NCI-H2081 treated with DMSO at 0.1 percent for 48 hours (cell line): ENCODE results near the gene FOXO3.
"Not testable (repeated sequence)": the region's sequence is repeated elsewhere in the genome, so short reads cannot be mapped to it uniquely, and the experiment has no call there.

Source experiments
- DNase-seq: peaks from one replicate; lab custom pipeline; 2025; lab: John Stamatoyannopoulos, UW

Gene FOXO3

DNA sequence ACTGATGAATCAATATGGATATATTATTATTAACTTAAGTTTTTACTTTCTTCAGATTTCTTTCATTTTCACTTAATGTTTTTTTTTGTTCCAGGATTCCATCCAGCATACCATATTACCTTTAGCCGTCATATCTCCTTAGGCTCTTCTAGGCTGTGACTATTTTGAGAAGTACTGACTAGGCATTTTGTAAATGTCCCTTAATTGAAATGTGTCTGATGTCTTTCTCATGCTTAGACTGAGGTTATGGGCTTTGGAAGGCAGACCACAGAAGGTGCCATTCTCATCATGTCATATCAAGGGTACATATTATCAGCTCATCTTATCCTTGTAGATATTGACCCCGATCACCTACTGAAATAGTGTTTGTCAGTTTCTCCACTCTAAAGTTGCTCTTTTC lies 101.3 kb downstream of the FOXO3 start:
- no peak for DNase-seq

DNA sequence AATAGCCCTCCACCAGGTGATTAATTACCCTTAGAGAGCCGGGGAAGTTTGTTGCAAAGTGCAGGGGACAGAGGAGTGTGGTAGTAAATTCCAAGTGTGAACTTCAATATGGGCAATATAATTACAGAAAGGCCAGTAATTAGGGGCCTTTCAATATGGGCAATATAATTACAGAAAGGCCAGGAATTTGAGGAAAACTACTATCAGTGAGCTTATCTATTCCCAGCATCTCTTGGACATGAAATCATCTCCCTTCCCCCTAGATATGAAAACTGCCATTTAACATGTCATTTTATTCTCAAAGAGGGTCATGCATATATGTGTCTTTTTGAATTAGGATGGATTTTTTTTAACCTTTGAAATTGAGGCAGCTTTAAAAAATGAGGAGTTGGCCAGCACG lies 102.0 kb downstream of the FOXO3 start:
- DNase-seq: no peak

DNA sequence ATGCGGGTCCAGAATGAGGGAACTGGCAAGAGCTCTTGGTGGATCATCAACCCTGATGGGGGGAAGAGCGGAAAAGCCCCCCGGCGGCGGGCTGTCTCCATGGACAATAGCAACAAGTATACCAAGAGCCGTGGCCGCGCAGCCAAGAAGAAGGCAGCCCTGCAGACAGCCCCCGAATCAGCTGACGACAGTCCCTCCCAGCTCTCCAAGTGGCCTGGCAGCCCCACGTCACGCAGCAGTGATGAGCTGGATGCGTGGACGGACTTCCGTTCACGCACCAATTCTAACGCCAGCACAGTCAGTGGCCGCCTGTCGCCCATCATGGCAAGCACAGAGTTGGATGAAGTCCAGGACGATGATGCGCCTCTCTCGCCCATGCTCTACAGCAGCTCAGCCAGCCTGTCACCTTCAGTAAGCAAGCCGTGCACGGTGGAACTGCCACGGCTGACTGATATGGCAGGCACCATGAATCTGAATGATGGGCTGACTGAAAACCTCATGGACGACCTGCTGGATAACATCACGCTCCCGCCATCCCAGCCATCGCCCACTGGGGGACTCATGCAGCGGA lies 102.9 kb downstream of the FOXO3 start:
- not testable (repeated sequence) for DNase-seq

DNA sequence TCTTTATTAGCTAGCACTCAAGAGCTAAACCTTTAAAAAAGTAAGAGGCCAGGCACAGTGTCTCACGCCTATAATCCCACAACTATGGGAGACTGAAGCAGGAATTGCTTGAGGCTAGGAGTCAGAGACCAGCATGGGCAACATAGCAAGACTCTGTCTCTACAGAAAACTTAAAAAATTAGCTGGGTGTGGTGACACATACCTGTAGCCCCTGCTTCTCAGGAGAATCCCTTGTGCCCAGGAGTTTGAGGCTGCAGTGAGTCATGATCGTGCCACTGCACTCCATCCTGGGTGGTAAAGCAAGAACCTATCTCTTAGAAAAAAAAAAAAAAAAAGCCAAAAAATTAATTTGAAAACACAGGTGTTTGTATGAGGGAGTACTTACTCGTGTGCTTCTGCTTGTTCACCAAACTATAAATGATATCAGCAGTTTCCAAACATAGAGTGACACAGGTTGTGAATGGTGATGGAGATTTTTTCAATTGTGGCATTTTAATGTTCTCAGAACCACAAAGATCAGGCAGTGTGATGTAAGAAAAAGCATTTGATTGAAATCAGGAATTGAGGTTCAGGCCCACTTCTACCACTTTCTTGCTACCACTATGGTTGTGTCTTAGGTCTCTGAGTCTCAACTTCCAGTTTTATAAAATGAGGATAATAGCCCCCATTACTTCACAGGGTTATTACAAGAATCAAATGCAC lies 104.9 kb downstream of the FOXO3 start:
- no peak for DNase-seq

DNA sequence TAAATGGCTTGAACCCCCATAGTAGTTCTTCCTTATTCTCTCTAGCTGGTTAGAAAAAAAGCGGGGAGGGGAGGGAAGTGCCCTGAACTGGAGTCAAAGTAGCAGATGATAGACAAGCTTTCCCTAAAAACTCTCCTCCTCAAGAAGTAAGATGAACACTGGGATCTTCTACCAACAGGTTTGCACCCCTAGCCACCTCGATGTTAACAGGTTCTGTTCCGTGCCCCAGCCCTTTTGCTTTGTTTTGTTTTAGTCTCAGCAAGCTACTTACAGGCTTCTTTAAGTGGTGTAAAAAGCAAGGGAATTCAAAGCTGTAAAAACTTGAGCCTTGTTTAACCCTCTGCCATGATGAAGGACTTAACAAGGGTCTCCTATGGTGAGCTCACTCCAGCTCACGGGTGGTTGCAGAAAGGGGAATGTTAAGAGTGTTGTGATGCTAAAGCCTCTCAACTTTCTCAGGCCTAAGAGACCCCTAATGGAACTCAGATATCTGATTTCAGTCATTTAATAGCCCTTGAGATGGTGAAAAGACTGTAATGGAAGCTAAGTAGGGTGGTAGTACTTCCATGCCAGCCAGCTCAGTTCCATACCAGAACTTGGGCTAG lies 106.0 kb downstream of the FOXO3 start:
- DNase-seq: no peak

DNA sequence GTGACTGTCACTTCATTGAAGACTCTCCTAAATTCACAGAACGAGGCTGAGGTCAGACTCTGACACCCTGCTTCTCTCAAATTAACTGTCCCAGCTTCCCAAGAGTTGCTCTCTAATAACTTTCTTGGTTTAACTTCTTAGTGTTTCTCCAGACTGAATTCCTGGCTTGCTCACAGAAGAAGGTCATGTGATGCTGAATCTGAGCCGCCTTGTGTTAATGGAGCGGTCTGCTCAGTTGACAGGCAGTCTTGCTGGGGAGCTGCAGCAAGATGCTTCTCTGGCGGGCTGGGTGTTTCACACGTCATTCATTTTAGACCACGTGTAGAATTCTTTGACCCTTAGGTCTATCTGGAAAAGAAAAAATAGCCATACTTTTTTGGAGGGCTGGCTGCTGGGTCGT lies 107.3 kb downstream of the FOXO3 start:
- no peak for DNase-seq

DNA sequence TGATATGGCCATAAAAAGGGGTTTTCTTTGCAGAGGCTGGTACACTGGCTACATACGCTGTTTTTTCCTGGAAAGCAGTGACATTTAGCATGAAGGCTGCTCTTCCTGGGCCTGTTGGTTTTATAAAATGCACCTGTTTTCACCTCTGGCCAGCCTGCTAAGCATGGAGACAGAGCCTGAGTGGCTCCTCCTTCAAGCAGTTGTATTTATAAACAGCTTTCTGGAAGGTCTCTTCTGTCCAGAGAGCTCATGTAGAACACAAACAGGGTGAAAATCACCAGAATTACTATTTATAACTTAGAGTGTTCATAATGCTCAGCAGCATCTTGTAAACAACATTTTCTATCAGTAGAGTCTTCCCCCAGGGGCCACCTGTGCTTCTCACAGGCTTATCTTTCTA lies 109.0 kb downstream of the FOXO3 start:
- no peak for DNase-seq

DNA sequence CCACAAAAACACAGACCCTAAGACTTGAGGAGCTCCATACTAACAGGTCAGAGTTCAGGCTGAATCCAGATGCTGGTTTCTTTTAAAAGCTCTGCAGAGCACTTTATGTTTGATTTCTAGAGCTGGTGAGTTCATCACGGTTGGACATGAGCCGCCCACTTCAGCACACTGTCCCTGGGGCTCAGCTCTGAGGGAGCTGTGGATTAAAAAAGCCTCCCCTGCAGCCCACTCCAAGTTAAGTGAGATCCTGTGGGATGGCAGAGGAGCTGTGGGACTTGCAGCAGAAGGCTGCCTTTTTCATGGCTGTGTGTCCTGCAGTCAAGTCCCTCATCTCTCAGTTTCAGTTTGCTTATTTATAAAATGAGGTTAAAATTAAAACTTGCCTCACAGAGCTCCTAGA lies 110.5 kb downstream of the FOXO3 start:
- no peak for DNase-seq

DNA sequence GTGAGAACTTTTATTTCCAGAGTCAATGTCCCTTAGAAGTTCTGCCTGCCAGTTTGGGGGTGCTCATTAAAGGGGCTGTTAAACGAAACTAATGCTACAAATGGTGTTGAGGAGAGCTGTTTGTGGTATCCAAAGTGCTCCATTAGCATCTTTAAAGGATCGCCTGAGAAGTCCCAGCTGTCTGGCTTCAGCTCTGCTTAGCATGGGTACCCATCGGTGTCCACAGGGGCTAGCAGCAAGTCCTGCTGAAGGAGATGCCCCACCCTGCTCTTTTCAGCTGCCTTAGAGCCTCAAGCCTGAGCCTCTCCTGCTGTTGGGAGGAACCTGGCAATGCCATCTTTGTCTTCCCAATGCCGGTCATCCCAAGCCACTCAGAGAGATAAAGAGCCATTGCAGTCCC lies 111.1 kb downstream of the FOXO3 start:
- no peak for DNase-seq

DNA sequence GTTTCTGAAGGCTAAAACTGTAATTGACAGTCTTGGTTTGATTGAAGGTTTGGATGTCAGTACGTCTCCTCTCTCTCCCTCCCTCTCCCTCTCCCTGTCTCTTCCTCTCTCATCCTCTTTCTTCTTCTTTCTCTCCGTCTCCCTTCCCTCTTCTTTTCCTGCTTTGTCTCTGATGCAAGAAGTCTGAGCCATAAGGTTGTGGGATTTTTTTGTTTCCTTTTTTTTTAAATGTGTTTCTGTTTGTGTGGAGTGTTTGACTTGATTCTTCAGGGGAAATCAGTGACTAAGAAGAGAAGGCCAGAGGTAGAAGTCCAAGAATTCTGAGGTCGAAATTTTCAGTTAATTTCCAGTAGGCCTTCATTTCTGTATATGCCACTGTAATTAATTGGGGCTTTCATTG lies 111.9 kb downstream of the FOXO3 start:
- DNase-seq: no peak

DNA sequence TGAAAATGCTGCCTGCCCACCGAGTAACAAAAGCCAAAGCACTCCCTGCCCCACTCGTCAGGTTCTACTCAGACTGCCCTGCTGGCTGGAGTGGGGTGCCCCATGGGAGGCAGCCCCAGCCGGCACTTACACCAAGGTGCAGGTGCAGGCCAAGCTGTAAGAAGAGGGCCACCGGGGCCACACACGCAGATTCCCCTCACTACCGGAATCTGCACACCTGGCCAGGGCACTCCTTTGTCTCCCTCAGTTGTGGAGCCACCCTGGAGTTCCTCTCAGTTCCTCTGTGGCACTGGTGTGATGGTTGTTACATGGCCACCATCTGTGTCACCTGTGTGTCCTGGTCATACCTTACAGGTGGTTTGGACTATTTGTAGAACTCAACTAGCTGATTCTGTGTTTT lies 112.4 kb downstream of the FOXO3 start:
- DNase-seq: no peak

DNA sequence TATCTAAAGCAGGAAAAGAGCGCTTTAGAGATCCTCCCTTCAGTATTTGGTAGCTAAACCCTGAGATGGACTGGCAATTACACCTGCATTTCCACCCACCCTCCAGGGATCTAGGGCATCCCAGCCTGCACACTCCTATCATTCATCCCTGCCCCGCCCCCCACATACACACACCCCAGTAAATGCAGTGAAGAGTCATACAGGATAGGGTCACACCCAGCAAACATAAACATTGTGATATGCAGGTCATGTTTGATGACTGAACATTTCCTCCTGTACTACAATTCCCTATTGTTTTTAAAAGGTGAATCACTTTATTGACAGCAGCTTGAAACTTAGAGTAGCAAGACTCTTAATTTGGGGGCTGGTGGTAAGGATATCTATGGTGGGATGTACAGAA lies 112.9 kb downstream of the FOXO3 start:
- no peak for DNase-seq

DNA sequence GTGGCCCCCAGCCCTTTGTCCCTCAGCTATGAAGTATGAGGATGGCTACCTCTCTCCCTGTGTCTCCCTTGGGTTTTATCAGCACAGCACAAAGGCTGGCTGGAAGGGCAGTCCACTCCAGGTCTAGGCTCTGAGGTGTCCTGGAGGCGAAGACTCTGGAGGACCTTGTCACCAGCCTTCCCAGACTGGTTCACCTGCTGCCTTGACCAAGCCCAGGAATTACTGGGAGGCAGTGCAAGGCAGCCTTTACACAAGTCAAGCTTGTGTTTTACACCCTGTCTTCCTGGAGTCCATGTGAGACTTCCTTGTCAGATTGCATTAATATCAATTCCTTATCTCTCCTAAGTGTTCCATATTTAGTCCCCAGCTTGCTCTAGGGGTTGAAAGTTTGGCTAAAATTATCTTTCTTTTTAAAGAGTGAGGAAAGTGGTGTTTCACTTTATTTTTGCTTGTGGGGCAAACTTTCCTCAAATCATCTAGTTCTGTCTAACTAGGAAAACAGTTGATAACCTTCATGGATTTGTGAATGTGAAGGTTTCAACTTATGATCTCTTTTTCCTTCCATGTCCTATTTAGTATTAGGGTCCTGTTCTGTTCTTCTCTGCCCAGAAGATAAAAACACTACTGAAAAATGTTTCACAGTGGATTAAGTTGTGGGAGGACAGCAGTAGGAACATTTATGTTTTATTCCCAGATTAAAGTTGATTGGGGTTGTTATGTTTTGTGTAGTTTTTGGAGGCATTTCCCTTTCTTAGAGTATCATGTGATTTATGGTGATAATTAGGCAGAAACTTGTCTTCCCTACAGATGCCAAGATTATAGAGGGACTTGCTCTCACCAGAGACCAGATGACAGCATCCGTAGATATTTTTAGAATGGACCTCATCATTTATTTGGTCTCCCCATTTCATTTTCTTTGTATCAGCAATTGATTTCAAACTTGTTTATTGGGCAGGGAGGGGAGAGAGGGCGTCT lies 114.8 kb downstream of the FOXO3 start:
- DNase-seq: no peak

DNA sequence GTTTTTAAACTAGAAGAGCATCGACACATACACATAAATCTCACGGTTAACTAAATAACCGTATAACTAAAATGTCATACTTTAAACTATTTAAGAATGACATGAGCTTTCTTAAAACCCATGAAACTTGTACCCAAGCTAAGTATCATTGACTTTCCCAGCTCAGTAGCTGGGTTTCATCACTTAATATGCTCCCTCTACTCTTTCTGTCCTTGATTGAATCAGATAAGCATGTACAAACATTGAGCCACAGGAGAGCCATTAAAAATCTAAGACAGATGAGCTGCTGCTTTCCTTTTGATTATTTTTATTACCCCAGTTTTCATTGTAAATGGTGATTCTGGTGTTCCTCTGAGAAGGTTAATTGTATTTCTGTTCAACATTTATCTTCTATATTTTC lies 115.8 kb downstream of the FOXO3 start:
- DNase-seq: no peak

DNA sequence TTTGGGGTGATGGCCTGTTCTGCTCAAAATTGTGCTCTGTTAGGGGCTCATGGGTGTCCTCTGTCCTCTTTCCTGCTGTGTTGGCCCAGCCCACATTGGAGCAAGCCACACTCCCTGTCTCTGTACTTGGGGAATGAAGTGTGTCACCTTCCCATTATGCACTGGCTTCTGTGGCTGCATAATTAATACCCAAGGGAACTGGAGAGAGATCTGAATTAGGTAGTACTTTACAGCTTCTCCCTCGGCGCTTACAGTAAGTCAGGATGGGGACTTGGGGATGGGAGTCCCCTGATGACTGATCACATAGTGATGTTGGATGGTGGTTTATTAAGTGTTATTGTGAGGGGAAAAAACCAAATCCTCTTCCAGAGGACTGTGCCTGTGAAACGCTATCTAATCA lies 116.6 kb downstream of the FOXO3 start:
- DNase-seq: no peak

DNA sequence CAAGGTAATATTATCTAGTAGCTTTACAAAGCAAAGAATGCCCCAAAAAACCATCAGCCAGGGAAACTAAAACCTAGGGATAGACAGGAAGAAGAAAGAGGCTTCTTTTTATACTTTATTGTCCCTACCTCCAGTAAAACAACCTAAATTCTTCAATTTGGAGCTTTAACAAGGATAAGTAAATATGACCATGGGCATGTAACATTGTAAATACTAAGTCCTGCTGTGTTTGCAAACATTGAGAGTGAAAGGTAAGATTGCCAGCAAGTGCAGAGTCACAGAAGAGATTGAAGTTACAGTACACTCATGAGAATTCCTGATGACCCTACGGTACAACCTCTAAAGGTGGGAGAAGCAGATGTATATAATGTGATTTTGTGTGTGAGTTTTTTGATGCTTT lies 117.2 kb downstream of the FOXO3 start:
- no peak for DNase-seq

DNA sequence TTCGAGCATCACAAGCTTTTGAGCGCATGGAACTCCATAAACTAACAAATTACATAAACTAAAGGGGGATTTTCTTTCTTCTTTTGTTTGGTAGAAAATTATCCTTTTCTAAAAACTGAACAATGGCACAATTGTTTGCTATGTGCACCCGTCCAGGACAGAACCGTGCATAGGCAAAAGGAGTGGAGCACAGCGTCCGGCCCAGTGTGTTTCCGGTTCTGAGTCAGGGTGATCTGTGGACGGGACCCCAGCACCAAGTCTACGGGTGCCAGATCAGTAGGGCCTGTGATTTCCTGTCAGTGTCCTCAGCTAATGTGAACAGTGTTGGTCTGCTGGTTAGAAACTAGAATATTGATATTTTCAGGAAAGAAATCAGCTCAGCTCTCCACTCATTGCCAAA lies 119.6 kb downstream of the FOXO3 start:
- not testable (repeated sequence) for DNase-seq

DNA sequence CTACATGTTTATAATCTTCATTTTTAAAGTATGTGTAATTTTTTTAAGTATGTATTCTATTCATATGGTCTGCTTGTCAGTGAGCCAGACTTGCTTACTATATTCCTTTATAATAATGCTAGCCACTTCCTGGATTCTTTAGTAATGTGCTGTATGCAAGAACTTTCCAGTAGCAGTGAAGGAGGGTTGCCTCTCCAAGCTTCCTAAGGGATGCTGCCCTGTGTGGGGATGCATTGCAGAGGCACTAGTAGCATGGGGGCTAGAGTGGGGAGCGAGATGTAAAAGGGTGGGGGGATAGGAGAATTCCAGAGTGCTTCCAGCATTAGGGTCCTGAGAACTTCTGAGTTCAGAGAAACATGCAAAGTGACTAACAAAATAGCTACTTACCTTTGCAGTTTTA lies 121.0 kb downstream of the FOXO3 start:
- not testable (repeated sequence) for DNase-seq

DNA sequence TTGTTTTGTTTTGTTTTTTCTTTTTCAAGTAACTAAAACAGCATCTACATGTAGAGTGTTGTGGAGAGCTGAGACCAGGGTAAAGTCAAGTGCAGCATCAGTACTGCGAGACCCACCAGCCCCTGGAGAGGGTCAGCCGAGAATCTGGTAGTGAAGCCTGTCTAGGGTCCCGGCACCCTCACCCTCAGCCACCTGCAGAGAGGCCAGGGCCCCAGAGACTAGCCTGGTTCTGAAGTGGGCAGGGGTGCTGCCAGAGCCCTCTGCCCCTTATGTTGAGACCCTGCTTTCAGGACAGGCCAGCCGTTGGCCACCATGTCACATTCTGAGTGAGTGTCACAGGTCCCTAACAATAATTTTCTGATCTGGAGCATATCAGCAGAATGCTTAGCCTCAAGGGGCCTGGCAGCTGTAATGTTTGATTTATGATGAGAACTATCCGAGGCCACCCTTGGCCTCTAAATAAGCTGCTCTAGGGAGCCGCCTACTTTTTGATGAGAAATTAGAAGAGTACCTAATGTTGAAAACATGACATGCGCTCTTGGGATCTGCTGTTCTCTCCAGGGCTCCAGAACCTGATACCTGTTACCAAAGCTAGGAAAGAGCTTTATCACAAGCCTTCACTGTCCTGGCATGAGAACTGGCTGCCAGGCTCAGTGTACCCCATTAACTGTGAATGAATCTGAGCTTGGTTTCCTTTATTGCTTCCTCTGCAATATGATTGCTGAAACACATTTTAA lies 121.8 kb downstream of the FOXO3 start:
- not testable (repeated sequence) for DNase-seq

DNA sequence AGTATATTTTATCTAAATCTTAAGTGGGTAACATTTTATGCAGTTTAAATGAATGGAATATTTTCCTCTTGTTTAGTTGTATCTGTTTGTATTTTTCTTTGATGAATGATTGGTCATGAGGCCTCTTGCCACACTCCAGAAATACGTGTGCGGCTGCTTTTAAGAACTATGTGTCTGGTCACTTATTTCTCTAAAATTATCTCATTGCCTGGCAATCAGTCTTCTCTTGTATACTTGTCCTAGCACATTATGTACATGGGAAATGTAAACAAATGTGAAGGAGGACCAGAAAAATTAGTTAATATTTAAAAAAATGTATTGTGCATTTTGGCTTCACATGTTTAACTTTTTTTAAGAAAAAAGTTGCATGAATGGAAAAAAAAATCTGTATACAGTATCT lies 123.3 kb downstream of the FOXO3 start:
- not testable (repeated sequence) for DNase-seq

DNA sequence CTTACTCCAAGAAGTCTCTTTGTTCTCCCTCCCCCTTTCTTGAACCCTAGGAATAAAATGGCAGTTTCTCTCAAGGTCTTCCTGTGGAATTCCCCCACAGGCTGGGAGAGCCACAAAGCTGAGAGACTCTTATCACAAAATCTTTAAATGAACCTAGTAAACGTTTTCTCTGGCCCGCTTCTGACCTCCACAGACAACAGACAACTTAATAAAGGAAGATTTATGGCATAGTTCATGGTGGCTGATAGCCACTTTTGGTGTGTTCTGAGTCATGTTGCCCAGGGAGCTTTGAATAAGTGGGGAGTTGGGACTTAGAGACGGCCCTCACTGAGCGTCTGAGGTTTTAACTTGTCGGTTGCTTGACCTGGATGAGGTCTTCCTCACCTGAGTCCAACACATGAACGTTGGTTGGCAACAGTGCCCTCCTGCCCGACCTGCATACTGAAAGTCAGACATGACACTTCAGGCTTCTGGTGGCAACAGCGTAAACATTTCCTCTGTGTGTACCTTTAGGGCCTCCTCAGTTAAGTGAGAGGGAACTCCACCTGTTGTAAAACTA lies 124.1 kb downstream of the FOXO3 start:
- no peak for DNase-seq

DNA sequence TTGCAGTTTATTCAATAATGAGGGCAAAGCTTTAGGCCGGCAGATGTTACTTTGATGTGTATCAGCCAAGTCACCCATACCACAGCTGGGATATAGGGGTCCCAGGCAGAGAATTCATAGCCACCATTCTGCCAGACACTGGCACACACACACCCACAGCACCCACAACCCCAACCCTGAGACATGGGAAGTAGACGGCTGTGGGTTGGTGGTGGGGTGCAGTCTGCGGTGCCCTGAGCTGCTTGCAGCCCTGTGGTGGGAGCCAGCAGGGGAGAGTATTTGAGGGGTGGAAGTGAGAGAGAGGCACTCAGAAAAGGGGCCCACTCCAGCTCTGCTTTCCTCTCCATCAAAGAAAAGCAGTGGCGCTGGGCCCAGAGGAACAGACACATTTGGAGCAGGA lies 125.3 kb downstream of the FOXO3 start:
- DNase-seq: no peak
